Panc1 (cell line): ENCODE data around the gene CLSTN3. TPM values are rescaled to one million over a fixed set of nuclear protein-coding genes. Genes with fewer than 3 reads are reported as not detected.

Source experiments
- ATAC-seq: fragments of 200-7000 bp; cut with Tn5 transposase; 2 replicates; pipeline ENCODE4 v1.9.1; 2020; ENCODE audit warnings: mild to moderate bottlenecking, moderate library complexity
- BruUV-seq: library from RNA; stranded (reverse); fragments of 400-500 nt; replicated peaks from 2 replicates; lab custom pipeline; 2021; lab: Mats Ljungman, UMichigan
- CTCF ChIA-PET: fragments of 300-600 bp; sonication (Branson Sonifier 250); formaldehyde crosslinking; loops from one replicate; lab custom pipeline; 2022; ENCODE audit warnings: antibody characterized with exemption; lab: Charles Lee
- POLR2A ChIA-PET: fragments of 300-600 bp; sonication (Branson Sonifier 250); formaldehyde crosslinking; loops from one replicate; lab custom pipeline; 2022; ENCODE audit warnings: antibody characterized with exemption; lab: Charles Lee
- DNase-seq: peaks from one replicate; pipeline ENCODE4 v3.0.0-alpha.2; 2010; ENCODE audit warnings: low read depth, low spot score
- H3K27ac ChIP-seq: 2 replicates; pipeline ENCODE4 v1.5.1; 2011; ENCODE audit warnings: mild to moderate bottlenecking, low read length, inconsistent platforms
- H3K27me3 ChIP-seq: fragments of 200-500 bp; sonication (Bioruptor generic); 2 replicates; pipeline ENCODE4 v1.6.0; 2014; ENCODE audit warnings: low read length, inconsistent platforms; ENCODE audit not compliant: control insufficient read depth, insufficient read depth
- H3K36me3 ChIP-seq: fragments of 200-500 bp; sonication (Bioruptor generic); 2 replicates; pipeline ENCODE4 v1.5.1; 2014; ENCODE audit warnings: inconsistent platforms, mild to moderate bottlenecking, low read length, moderate library complexity; ENCODE audit not compliant: control insufficient read depth, insufficient read depth
- H3K4me1 ChIP-seq: 2 replicates; pipeline ENCODE4 v1.5.1; 2011; ENCODE audit warnings: inconsistent platforms, mild to moderate bottlenecking, low read length, moderate library complexity; ENCODE audit not compliant: control insufficient read depth, insufficient read depth
- H3K4me3 ChIP-seq, 2 experiments: 2 replicates each; pipeline ENCODE4 v1.5.1; 2011 to 2012; ENCODE audit warnings: low read depth in 2 of 2, low read length in 2 of 2, mild to moderate bottlenecking in 2 of 2, inconsistent platforms in 1 of 2, moderate library complexity in 1 of 2
- H3K9me3 ChIP-seq: fragments of 200-500 bp; sonication (Bioruptor generic); 2 replicates; pipeline ENCODE4 v1.5.1; 2014; ENCODE audit warnings: low read depth, mild to moderate bottlenecking, inconsistent platforms, low read length, moderate library complexity; ENCODE audit not compliant: control insufficient read depth, insufficient read depth
- CTCF ChIP-seq: fragments of 450-650 bp; IDR thresholded peaks from 2 replicates; pipeline ENCODE4 v1.5.1; 2017; ENCODE audit warnings: mild to moderate bottlenecking
- POLR2AphosphoS5 ChIP-seq: IDR thresholded peaks from 2 replicates; pipeline ENCODE4 v1.6.1; 2012; ENCODE audit warnings: mild to moderate bottlenecking, low read depth, low read length, moderate library complexity
- REST ChIP-seq, 2 experiments: IDR thresholded peaks; 2 replicates each; pipeline ENCODE4 v1.6.1; 2011 to 2012; ENCODE audit warnings: low read depth in 2 of 2, control low read depth in 1 of 2, low read length in 1 of 2, mild to moderate bottlenecking in 1 of 2, moderate library complexity in 1 of 2; ENCODE audit not compliant: insufficient read depth in 1 of 2
- SIN3A ChIP-seq: IDR thresholded peaks from 2 replicates; pipeline ENCODE4 v1.6.1; 2012; ENCODE audit warnings: low read depth, mild to moderate bottlenecking, low read length, moderate library complexity, borderline replicate concordance; ENCODE audit not compliant: insufficient read depth
- TCF7L2 ChIP-seq: IDR thresholded peaks from 2 replicates; pipeline ENCODE4 v1.6.1; 2011; ENCODE audit warnings: mild to moderate bottlenecking, low read depth, low read length, inconsistent platforms
- in situ Hi-C: cut with HindIII; loops from 2 replicates; pipeline ENCODE4 v1.10.0; 2016; ENCODE audit warnings: low sequenced_read_pairs, low pct_unique_long_range_greater_than_20kb
- intact Hi-C: fragments of 100-400 bp; cut with micrococcal nuclease; formaldehyde crosslinking; loops from one replicate; pipeline ENCODE4 v1.10.0; 2022; ENCODE audit not compliant: unreplicated experiment
- total RNA-seq: library from RNA; stranded (reverse); gene quantifications from one replicate; pipeline ENCODE4 v1.2.1, GENCODE V29; 2021; ENCODE audit not compliant: unreplicated experiment

Gene CLSTN3
- total RNA-seq, 1 experiment from 2014 or later = 5.9 TPM

- Histone ChIP-seq H3K27ac (no peak overlapping the region), H3K27me3 (no peaks in the 10 kb centered on the region), H3K9me3 (no peaks in the 10 kb centered on the region), H3K4me3 (no peak overlapping the region), H3K4me1 (no peaks in the 10 kb centered on the region), H3K36me3 (no peaks in the 10 kb centered on the region)
- no peak for DNase-seq
- intact Hi-C loops = no loop called here
- TF ChIP-seq REST (IDR thresholded peaks at IDR 0.05; ENCODE audit: insufficient read depth in 1 of 2, low read depth in 2 of 2, low read length in 1 of 2) (no peak), SIN3A (no peak), POLR2AphosphoS5 (no peak), CTCF (no peak), TCF7L2 (no peak)
- CTCF ChIA-PET = no interaction called here
- POLR2A ChIA-PET = no interaction called here
- no peak for ATAC-seq
- BruUV-seq = no TSS peak
- in situ Hi-C loops = no loop called here
Observed at GRCh38 chr12:7083125-7083524, 47.0 kb upstream of the CLSTN3 start.

- intact Hi-C loops = no loop called here
- H3K27me3 ChIP-seq = no peaks in the 10 kb centered on the region
- CTCF ChIA-PET = no interaction called here
- no peak overlapping the region for H3K27ac ChIP-seq
- H3K4me1 ChIP-seq = no peaks in the 10 kb centered on the region
- no TSS peak for BruUV-seq
- H3K4me3 ChIP-seq = no peak overlapping the region
- H3K36me3 ChIP-seq = no peaks in the 10 kb centered on the region
- in situ Hi-C loops = no loop called here
- ATAC-seq (no peak), DNase-seq (no peak)
- POLR2A ChIA-PET = no interaction called here
- TF ChIP-seq REST (IDR thresholded peaks at IDR 0.05; ENCODE audit: insufficient read depth in 1 of 2, low read depth in 2 of 2, low read length in 1 of 2) (no peak), SIN3A (no peak), CTCF (no peak), POLR2AphosphoS5 (no peak), TCF7L2 (no peak)
- H3K9me3 ChIP-seq = no peaks in the 10 kb centered on the region
Observed at GRCh38 chr12:7089196-7089871, 40.8 kb upstream of the CLSTN3 start.
